GM18858 (cell line): ENCODE results near the gene CA5A.

Experiments used
- ATAC-seq: cut with Tn5 transposase; IDR thresholded peaks from one replicate; pipeline ENCODE4 v1.9.1; 2021; ENCODE audit not compliant: unreplicated experiment

The CA5A gene

GRCh38 chr16:87964049-87964659 is 27.8 kb upstream of the CA5A start:
- ATAC-seq = no peak

GRCh38 chr16:87963400-87963799 is 27.1 kb upstream of the CA5A start:
- no peak for ATAC-seq

- ATAC-seq = no peak
Observed at GRCh38 chr16:87961623-87962022, 25.3 kb upstream of the CA5A start.

- ATAC-seq = no peak
Observed at GRCh38 chr16:87960852-87961251, 24.5 kb upstream of the CA5A start.

GRCh38 chr16:87960296-87960695 is 24.0 kb upstream of the CA5A start:
- ATAC-seq = no peak

- ATAC-seq = no peak
Observed at GRCh38 chr16:87959391-87959990, 23.2 kb upstream of the CA5A start.

- ATAC-seq = no peak
Observed at GRCh38 chr16:87958632-87959031, 22.3 kb upstream of the CA5A start.

- no peak for ATAC-seq
Observed at GRCh38 chr16:87957296-87958094, 21.2 kb upstream of the CA5A start.

- ATAC-seq = no peak
Observed at GRCh38 chr16:87956365-87957231, 20.3 kb upstream of the CA5A start.

- ATAC-seq = no peak
Observed at GRCh38 chr16:87956098-87956364, 19.7 kb upstream of the CA5A start.

- ATAC-seq = no peak
Observed at GRCh38 chr16:87955302-87956097, 19.2 kb upstream of the CA5A start.

- no peak for ATAC-seq
Observed at GRCh38 chr16:87954826-87955225, 18.5 kb upstream of the CA5A start.

- ATAC-seq = no peak
Observed at GRCh38 chr16:87954361-87954760, 18.0 kb upstream of the CA5A start.

GRCh38 chr16:87953308-87954215 is 17.2 kb upstream of the CA5A start:
- ATAC-seq = no peak

- ATAC-seq = no peak
Observed at GRCh38 chr16:87952751-87953150, 16.4 kb upstream of the CA5A start.

- ATAC-seq = peak; percentile 7
Observed at GRCh38 chr16:87951552-87952538, 15.5 kb upstream of the CA5A start.

GRCh38 chr16:87950765-87951551 is 14.6 kb upstream of the CA5A start, which contains the start of gene BANP:
TSS of gene BANP (plus strand) at chr16:87951434. CDS start at chr16:87975116, 23,682 bp downstream.
- peak; percentile 79 for ATAC-seq
